Stimulated activated CD8-positive, alpha-beta memory T cell treated with anti-CD3 and anti-CD28 coated beads, Interleukin-4, amount 100 ng/mL, for 4 hours (primary cell): ENCODE measurements around the gene RSPH4A.
"Not testable (repeated sequence)": the region's sequence is repeated elsewhere in the genome, so short reads cannot be mapped to it uniquely, and the experiment has no call there.

Experiments used
- DNase-seq, 2 donors: peaks; one replicate each; pipeline ENCODE4 v3.0.0-alpha.2; 2020; ENCODE audit warnings: low read depth in 2 of 2, low spot score in 1 of 2

Gene RSPH4A

DNA sequence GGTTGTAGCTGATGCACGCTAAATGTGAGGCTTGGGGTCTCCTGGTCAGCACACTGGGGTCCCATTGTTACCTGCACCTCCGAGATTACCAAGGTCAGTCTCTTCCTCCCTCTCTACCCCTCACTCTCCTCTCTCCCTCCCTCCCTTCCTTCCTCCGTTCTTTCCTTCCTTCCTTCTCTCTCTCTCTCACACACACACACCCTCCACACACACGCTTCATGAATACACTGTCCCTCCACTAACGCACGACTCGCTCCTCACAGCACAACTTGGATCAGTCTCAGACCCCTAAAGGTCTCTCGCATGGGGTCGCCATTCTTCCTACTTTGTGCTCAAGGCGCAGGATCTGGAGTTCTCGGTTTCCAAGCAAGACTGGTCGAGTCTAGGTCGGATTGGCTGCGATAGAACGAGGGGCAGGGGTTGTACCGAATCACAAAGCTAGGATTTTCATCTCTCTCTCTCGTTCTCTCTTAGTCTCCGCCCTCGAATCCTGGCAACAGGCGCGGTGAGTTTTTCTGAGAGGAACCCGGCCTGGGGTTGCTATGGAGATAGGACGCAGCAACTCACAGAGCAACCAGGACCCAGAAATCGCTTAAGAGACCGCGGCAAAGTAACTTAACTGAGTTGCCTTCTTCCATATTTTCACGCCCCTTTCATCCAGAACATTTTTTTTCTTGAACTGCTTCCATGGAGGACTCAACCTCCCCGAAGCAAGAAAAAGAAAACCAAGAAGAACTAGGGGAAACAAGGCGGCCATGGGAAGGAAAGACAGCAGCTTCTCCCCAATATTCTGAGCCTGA is at the start of gene RSPH4A:
Gene RSPH4A (plus strand): TSS at position 543 of the 800 bp plus-strand sequence. CDS start 145 bp downstream, at position 688.
- peak; percentile 4 to 32 for DNase-seq

DNA sequence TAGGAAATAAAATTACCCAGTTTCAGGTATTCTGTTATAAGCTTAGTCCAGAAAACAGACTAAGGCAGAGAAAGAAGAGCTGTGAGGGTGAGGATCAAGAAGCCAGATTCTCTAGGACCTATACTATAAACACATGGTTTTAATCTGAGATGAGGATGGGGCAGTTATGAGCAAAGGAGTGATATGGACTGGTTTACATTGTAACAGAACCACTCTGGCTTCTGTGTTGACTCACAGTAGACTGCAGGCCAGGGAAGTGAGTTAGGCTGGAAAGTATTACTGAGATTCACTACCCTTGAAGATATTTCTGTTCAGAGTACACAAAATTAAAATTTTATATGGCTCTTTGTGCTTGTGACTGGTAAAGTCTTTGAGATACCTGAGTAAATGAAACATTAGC is 48.2 kb upstream of the RSPH4A start:
- DNase-seq, result no peak

DNA sequence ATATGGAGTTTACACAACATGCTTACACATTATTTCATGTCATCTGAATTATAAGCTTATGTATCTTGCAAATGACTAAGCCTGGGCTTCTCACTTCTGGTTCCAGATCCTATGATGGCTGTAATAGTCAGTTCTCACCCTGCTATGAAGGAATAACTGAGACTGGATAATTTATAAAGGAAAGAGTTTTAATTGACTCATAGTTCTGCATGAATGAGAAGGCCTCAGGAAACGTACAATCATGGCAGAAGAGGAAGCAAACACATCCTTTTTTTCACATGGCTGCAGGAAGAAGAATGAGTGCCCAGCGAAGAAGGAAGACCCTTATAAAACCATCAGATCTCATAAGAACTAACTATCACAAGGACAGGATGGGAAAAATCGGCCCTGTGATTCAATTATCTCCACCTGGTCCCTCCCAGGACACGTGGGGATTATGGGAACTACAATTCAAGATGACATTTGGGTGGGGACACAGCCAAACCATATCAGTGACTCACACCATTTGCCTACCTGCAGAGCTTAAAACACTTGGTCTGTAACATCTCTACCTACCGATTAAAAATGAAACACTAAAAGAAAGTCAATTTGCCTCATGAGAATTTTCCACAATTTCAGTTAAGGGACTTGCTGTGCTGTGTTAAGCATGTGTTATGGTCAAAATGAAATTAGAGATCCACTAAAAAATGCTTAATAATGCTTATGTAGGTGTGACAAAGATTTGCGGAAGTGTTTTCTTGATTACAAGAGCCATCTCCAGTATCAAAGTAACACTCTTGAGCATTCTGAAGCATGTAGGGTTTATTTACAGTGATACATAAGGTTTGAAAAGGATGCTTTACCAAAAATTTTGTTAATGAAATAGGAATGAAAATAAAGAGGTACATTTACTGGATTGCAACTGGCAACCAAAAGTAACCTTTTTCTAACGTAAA is 47.2 kb upstream of the RSPH4A start:
- no peak for DNase-seq

GRCh38 chr6:116570856-116571682 is 45.2 kb upstream of the RSPH4A start, which contains the start of gene RWDD1:
Gene RWDD1 (plus strand): TSS chr6:116571504. CDS start chr6:116571583, 79 bp downstream.
- peak; percentile 90 to 97 for DNase-seq

GRCh38 chr6:116571683-116572000 is 44.6 kb upstream of the RSPH4A start:
- no peak for DNase-seq

- no peak for DNase-seq
Measured at GRCh38 chr6:116572162-116572561, 44.1 kb upstream of the RSPH4A start.

- no peak for DNase-seq
Measured at GRCh38 chr6:116575227-116575626, 41.1 kb upstream of the RSPH4A start.

DNA sequence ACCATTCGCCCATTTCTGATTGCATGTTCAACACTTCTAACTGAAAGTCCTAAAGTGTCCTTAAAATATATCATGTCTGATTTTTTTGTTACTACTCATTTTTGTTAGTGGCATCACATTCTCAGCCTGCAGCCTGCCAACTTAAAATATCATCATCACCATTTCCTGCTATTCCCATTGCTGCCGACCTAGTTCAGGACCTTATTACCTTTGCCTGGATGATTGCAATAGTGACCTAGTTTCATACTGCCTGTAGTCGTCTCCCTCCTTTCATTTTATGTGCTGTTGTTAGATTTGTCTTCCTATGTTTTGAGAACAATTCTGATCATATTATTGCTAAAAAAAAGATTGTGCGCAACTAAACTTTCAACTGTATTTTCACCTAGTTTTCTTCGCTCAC is 38.8 kb upstream of the RSPH4A start:
- no peak for DNase-seq

- DNase-seq, result no peak
Measured at GRCh38 chr6:116578335-116578734, 37.9 kb upstream of the RSPH4A start.

GRCh38 chr6:116579143-116579542 is 37.1 kb upstream of the RSPH4A start:
- DNase-seq, result no peak

GRCh38 chr6:116580198-116580597 is 36.1 kb upstream of the RSPH4A start:
- no peak for DNase-seq

GRCh38 chr6:116586276-116586675 is 30.0 kb upstream of the RSPH4A start:
- no peak for DNase-seq

- DNase-seq, result no peak
Measured at GRCh38 chr6:116586738-116587137, 29.5 kb upstream of the RSPH4A start.

- no peak for DNase-seq
Measured at GRCh38 chr6:116595247-116595646, 21.0 kb upstream of the RSPH4A start.

GRCh38 chr6:116596815-116597214 is 19.5 kb upstream of the RSPH4A start:
- DNase-seq, result no peak

DNA sequence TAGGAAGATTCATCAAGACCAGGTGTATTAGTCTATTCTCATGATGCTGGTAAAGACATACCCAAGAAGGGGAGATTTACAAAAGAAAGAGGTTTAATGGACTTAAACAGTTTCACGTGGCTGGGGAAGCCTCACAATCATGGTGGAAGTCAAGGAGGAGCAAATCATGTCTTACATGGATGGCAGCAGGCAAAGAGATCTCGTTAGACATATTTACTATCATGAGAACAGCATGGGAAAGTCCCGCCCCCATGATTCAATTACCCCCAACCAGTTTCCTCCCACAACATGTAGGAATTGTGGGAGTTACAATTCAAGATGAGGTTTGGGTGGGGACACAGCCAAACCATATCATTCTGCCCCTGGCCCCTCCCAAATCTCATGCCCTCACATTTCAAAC is 12.4 kb upstream of the RSPH4A start:
- DNase-seq, result not testable (repeated sequence)

- not testable (repeated sequence) for DNase-seq
Measured at GRCh38 chr6:116604868-116605267, 11.4 kb upstream of the RSPH4A start.

GRCh38 chr6:116605935-116606334 is 10.3 kb upstream of the RSPH4A start:
- no peak for DNase-seq

- no peak for DNase-seq
Measured at GRCh38 chr6:116611056-116611455, 5.2 kb upstream of the RSPH4A start.

GRCh38 chr6:116616737-116617053 is 416 bp downstream of the RSPH4A start:
- no peak for DNase-seq

- no peak for DNase-seq
Measured at GRCh38 chr6:116624036-116624805, 7.9 kb downstream of the RSPH4A start.
